ENCODE results near the gene NPHP4.

Gene NPHP4

DNA sequence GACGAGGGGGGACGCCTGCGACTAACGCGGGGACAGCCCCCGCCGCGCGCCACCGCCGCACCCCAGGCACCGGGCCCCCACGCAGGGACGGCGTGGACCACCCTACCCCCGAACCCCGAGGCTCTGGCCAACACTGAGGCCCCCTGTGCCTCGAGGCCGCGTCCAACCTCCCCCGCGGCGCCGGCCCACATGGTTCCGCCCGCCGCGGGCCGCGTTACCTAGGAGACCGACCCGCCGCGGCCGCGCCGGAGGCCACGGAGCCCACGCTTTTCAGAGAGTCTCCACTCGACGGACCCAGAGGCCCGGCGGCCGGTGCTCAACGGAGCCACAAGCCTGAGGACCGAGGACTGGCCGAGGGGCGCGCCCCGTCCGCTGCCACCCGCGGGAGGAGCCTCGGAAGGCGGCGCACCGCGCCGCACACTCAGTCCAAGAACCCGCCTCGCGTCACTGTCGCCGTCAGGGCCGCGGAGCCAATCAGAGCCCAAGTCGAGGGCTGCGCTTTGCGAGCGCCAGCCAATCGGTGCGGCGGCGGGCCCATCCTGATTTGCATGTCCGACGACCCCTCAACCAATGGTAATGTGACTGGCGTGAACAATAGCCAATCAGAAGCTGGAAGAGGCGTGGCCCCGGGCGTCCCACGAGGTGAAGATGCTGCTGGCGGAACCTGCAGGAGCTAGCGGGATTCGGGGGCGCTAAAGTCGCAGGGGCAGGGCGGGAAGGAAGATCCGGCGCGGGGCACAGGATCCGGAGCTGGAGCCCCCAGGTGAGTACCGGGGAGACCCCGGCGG is at the start of gene NPHP4:
TSS of gene NPHP4 (minus strand) at position 400 of the 788 bp plus-strand sequence. CDS start 6,136 bp downstream, outside the sequence.
- H2AFZ ChIP-seq, result peak within 1 kb of the TSS; percentile 80
- H3K9me3 ChIP-seq (ENCODE audit: control insufficient read depth, low read length), result no peaks in the 10 kb centered on the region
- H3K4me1 ChIP-seq, result no peaks in the 10 kb centered on the region
- TF ChIP-seq, protein P1, sequence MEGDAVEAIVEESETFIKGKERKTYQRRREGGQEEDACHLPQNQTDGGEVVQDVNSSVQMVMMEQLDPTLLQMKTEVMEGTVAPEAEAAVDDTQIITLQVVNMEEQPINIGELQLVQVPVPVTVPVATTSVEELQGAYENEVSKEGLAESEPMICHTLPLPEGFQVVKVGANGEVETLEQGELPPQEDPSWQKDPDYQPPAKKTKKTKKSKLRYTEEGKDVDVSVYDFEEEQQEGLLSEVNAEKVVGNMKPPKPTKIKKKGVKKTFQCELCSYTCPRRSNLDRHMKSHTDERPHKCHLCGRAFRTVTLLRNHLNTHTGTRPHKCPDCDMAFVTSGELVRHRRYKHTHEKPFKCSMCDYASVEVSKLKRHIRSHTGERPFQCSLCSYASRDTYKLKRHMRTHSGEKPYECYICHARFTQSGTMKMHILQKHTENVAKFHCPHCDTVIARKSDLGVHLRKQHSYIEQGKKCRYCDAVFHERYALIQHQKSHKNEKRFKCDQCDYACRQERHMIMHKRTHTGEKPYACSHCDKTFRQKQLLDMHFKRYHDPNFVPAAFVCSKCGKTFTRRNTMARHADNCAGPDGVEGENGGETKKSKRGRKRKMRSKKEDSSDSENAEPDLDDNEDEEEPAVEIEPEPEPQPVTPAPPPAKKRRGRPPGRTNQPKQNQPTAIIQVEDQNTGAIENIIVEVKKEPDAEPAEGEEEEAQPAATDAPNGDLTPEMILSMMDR (IDR thresholded peaks at IDR 0.05), result no peak
- H3K79me2 ChIP-seq, result no peaks in the 10 kb centered on the region
- H3K4me3 ChIP-seq (ENCODE audit: low read depth, low read length), result peak within 1 kb of the TSS; percentile 91
- no peaks in the 10 kb centered on the region for H3K36me3 ChIP-seq (ENCODE audit: control insufficient read depth, insufficient read depth, low read length)
- no peaks in the 10 kb centered on the region for H3K27me3 ChIP-seq (ENCODE audit: control insufficient read depth, insufficient read depth, low read length)
- no peak within 1 kb of the TSS for H3K9ac ChIP-seq
- peak within 1 kb of the TSS; percentile 85 for H3K4me2 ChIP-seq (ENCODE audit: low read length)
- H3K27ac ChIP-seq, result peak within 1 kb of the TSS; percentile 59

DNA sequence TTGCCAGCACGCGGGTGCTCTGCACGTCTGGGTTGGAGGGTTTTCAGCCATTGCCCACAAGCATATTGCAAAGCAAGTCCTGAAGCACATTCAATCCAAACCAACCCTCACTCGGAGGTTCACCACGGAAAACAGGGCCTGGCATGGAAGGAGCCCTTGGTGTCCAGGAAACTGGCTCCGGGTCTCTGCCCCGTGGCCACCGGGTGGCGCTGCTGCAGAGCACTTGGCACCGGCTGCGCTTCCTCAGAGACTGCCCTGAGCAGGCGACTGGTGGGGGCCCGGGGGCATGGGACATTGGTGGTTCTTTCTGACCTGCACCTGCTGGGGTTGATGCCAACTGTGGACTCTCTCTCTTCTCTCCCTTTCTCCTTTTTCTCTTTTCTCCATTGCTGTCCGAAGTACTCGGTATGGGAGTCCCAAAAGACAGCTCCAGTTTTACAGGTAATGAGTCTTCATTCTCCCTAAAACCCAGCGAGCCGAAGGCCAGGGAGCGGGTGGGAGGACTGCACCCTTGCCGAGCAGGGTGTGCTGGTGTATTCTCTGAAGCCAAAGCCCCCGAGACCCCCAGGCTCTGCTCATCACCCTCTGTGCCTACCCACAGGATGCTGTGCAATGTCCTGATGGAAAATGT is 49.3 kb upstream of the NPHP4 start:
- no peak overlapping the region for H3K4me2 ChIP-seq (ENCODE audit: low read length)
- H3K4me1 ChIP-seq, result no peaks in the 10 kb centered on the region
- TF ChIP-seq, protein P1 (IDR thresholded peaks at IDR 0.05), result no peak
- no peaks in the 10 kb centered on the region for H3K9me3 ChIP-seq (ENCODE audit: control insufficient read depth, low read length)
- H3K9ac ChIP-seq, result no peak overlapping the region
- H3K36me3 ChIP-seq (ENCODE audit: control insufficient read depth, insufficient read depth, low read length), result no peaks in the 10 kb centered on the region
- H2AFZ ChIP-seq, result no peak overlapping the region
- no peak overlapping the region for H3K4me3 ChIP-seq (ENCODE audit: low read depth, low read length)
- no peaks in the 10 kb centered on the region for H3K79me2 ChIP-seq
- no peak overlapping the region for H3K27ac ChIP-seq
- H3K27me3 ChIP-seq (ENCODE audit: control insufficient read depth, insufficient read depth, low read length), result no peaks in the 10 kb centered on the region

DNA sequence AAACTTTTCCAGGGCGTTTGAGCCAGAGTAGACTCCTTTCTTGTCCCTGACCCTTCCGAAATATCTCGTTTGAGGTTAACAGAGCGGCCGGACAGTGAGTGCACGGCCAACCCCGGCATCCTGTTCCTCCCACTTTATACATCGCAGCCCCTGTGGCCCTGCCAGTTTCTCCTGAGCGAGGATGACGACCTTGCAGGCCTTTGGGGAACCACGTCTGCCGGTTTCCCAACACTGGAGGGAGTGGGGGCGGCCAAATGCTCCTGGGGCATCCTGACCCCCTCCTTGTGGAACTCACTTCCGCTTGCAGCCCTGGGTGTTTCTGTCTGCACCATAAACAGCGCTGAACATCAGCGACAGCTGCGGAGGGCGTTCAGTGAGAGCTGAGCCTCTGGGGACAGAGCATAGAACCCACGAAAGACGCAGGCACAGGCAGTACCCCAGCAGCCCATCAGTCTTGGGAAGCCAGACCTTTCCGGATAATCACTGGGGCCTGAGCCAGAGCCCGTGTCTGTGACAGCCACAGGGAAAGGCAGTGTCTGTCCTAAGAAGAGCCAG is 48.7 kb upstream of the NPHP4 start:
- Histone ChIP-seq H3K9ac (no peak overlapping the region), H3K27ac (no peak overlapping the region), H3K4me3 (ENCODE audit: low read depth, low read length) (no peak overlapping the region), H3K27me3 (ENCODE audit: control insufficient read depth, insufficient read depth, low read length) (no peaks in the 10 kb centered on the region), H3K4me1 (no peaks in the 10 kb centered on the region), H3K79me2 (no peaks in the 10 kb centered on the region), H3K36me3 (ENCODE audit: control insufficient read depth, insufficient read depth, low read length) (no peaks in the 10 kb centered on the region), H2AFZ (no peak overlapping the region), H3K9me3 (ENCODE audit: control insufficient read depth, low read length) (no peaks in the 10 kb centered on the region), H3K4me2 (ENCODE audit: low read length) (no peak overlapping the region)
- TF ChIP-seq, protein P1 (IDR thresholded peaks at IDR 0.05), result no peak

DNA sequence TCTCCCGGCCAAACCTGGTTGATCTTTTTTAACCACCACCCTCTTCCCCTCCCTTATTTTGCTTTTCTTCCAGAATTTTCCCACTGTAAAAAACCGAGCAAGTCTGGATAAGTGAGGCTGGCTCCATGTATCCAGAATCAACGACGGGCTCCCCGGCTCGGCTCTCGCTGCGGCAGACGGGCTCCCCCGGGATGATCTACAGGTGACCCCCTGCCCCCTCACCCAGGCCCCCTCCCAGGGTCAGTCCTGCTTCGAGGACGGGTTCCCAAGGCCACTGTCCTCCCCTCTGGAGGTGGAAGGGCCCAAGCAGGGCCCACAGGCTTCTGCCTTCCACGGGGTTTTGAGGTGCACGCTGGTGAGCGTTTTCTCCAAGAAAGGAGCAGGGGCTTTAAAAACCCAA is 48.2 kb upstream of the NPHP4 start:
- Histone ChIP-seq H3K4me2 (ENCODE audit: low read length) (no peak overlapping the region), H3K27ac (no peak overlapping the region), H3K36me3 (ENCODE audit: control insufficient read depth, insufficient read depth, low read length) (no peaks in the 10 kb centered on the region), H3K9ac (no peak overlapping the region), H3K4me3 (ENCODE audit: low read depth, low read length) (no peak overlapping the region), H3K9me3 (ENCODE audit: control insufficient read depth, low read length) (no peaks in the 10 kb centered on the region), H3K27me3 (ENCODE audit: control insufficient read depth, insufficient read depth, low read length) (no peaks in the 10 kb centered on the region), H3K79me2 (no peaks in the 10 kb centered on the region), H2AFZ (no peak overlapping the region), H3K4me1 (no peaks in the 10 kb centered on the region)
- TF ChIP-seq, protein P1 (IDR thresholded peaks at IDR 0.05), result no peak
